Measurements from ENCODE around the gene DHFR.

DNA sequence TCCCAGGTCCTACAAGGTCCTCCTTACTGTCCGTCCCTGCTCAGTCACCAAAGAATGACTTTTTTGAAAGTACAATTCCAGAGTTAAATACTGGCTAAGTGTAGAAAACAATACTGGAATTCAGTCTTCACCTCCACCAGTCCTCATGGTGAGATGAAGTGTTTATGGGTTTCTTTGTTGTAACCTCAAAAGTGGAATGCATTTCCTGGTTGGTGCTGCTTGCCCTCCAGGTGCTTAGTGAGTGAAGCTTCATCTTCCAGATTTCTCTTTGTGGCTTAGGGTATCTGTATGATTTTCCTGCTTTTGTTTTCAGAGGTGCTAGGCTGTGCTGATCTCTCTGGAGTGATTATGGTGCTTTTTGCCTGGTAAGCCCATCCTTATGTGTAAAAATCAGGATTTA is 49.4 kb upstream of the DHFR start:
- TF ChIP-seq YY1 (IDR thresholded peaks at IDR 0.05; ENCODE audit: insufficient read depth, insufficient read length): no peak
- no peak for TF ChIP-seq SUZ12 (IDR thresholded peaks at IDR 0.05; ENCODE audit: extremely low read depth, insufficient read depth, insufficient read length)
